Gastrocnemius medialis (tissue), 4 donors: ENCODE data around the gene ZNF592. TPM values are rescaled to one million over a fixed set of nuclear protein-coding genes. Genes with fewer than 3 reads are reported as not detected.

Experiments
- ATAC-seq, 2 donors: fragments of 150-250 bp; one replicate each; pipeline ENCODE4 v1.9.1; 2016
- DNase-seq, 2 donors: peaks; one replicate each; pipeline ENCODE4 v3.0.0-alpha.2; 2019
- H3K27ac ChIP-seq, 4 donors: fragments of 200-600 bp; sonication (generic); 1 replicate in 1 of 4; 2 replicates in 3 of 4; pipeline ENCODE4 v1.5.1; 2016 to 2018; ENCODE audit warnings: mild to moderate bottlenecking in 2 of 4, moderate library complexity in 1 of 4
- H3K27me3 ChIP-seq, 3 donors: fragments of 200-600 bp; sonication (generic) in 2 of 3; 1 replicate in 1 of 3; 2 replicates in 2 of 3; pipeline versions ENCODE4 v1.5.1 to v1.6.0; 2016 to 2019; ENCODE audit warnings: mild to moderate bottlenecking in 1 of 3, moderate library complexity in 1 of 3
- H3K36me3 ChIP-seq, 2 donors: fragments of 200-600 bp; sonication (generic) in 1 of 2; one replicate each; pipeline ENCODE4 v1.5.1; 2017 to 2018
- H3K4me1 ChIP-seq, 2 donors: fragments of 200-600 bp; sonication (generic) in 1 of 2; one replicate each; pipeline ENCODE4 v1.5.1; 2016 to 2017; ENCODE audit warnings: mild to moderate bottlenecking in 2 of 2
- H3K4me3 ChIP-seq, 4 donors: fragments of 200-600 bp; sonication (generic) in 3 of 4; 1 replicate in 1 of 4; 2 replicates in 3 of 4; pipeline ENCODE4 v1.5.1; 2016 to 2019; ENCODE audit warnings: mild to moderate bottlenecking in 2 of 4
- H3K9me3 ChIP-seq, 3 donors: fragments of 200-600 bp; sonication (generic) in 2 of 3; 1 replicate in 1 of 3; 2 replicates in 2 of 3; pipeline ENCODE4 v1.5.1; 2016 to 2019
- POLR2A ChIP-seq, 2 donors: fragments of 450-650 bp; IDR thresholded peaks; one replicate each; pipeline ENCODE4 v1.6.1; 2017; ENCODE audit warnings: antibody characterized with exemption in 2 of 2, mild to moderate bottlenecking in 2 of 2, moderate library complexity in 2 of 2
- in situ Hi-C, 4 donors: fragments of 200-750 bp; cut with MboI; loops; one replicate each; pipeline versions ENCODE4 v1.15.0 to v1.8.0; 2017; ENCODE audit warnings: low sequenced_read_pairs in 4 of 4
- intact Hi-C: fragments of 100-400 bp; cut with DNase I; formaldehyde crosslinking; loops from one replicate; pipeline ENCODE4 v1.15.1; 2023; ENCODE audit warnings: low total_unique reads
- total RNA-seq, 4 donors: library from RNA; depleted of rRNA; stranded (reverse); fragments of >200 nt; gene quantifications; one replicate each; pipeline versions ENCODE4 v1.1.0 to v1.2.3, GENCODE V29; 2016
- TF ChIP-seq, protein P1 (sequence below), 5 experiments: fragments of 450-650 bp in 3 of 5; fragments of 200-600 bp in 2 of 5; sonication (generic) in 2 of 5; IDR thresholded peaks in 4 of 5; conservative IDR thresholded peaks in 1 of 5; 1 replicate in 4 of 5; 2 replicates in 1 of 5; pipeline ENCODE4 v1.5.1; 2016 to 2019; ENCODE audit warnings: antibody characterized with exemption in 5 of 5, mild to moderate bottlenecking in 3 of 5, moderate library complexity in 3 of 5

ZNF592 gene
- total RNA-seq, 4 donors from 2014 or later, result 30.0 to 49.2 (median 33.8) TPM

DNA sequence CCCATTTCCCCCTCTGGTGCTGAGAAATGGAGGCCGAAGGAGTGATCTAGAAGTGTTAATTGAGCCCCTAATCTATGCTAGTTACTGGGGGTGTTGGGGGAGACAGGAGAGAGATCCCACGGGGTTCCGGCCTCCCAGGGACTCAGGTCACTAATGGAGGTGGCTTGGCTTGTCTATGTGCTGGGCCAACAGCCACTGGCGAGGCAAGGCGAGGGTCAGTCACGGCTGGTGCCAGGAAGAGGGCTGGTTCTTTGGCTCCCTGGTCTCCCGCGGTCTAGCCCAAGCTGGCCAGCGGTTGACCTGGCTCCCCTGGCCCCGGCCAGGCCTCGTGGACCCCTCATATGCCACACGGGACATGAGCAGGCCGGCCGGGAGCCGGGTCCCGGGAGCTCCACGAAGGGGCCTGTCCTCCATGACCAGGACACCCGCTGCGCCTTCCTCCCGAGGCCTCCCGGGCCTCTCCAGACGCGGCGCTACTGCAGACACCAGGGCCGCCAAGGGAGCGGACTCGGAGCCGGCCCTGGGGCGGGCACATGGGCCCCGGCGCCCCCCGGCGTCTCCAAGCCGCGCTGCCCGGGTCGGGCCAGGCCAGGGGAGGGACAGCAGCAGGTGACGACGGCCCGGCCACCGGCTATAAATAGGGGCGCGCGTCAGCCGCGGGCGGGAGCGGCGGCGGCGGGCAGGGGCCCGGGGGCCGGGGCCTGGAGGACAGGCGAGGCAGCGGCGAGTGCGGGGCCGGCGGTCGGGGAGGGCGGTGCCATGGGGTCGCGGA is 68.5 kb downstream of the ZNF592 start, which contains the start of gene ALPK3:
TSS of gene ALPK3 (plus strand) at position 663 of the 772 bp plus-strand sequence. CDS start at position 760, 97 bp downstream.
- peak; percentile 76 to 92 for DNase-seq
- in situ Hi-C loops, result loop anchor here in 1 of 4 donors (10.0 kb wide), 1 partner anchor 62 kb away; no protein-coding TSS in a partner anchor

DNA sequence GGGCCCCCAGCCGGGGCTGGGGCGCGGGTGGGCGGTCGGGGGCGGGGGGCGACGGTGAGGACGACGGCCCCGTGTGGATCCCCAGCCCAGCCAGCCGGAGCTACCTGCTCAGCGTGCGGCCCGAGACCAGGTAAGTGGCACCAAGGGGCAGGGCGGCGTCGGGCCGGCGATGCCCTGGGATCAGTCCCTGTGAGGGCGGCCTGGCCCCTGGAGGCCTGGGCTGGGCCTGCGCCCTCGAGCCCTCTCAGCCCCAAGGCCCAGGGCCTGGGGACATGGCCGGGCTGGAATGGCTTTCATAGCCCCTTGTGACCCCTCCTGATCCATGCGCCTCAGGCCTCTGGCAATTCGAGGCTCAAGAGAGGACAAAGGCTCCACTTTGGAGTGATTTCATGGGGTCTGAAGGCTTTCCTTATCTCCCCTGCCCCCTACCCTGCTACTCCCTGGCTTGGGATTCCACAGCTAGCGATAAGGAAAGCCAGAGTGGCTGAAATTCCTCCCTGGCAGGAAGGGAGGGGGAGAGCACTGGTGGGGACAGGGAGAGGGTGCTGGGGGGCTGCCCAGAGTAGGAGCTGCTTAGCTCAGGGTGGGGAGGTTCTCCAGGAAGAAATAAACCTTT is 69.2 kb downstream of the ZNF592 start:
- Histone ChIP-seq H3K36me3 (peaks cover 0 to 12% of the 10 kb centered on the region in 2 donors), H3K4me3 (peak overlapping the region; percentile 71 to 97 (median 82)), H3K27me3 (no peaks in the 10 kb centered on the region), H3K27ac (peak overlapping the region; percentile 94 to 99 (median 96)), H3K9me3 (no peaks in the 10 kb centered on the region), H3K4me1 (peaks cover 37 to 54% of the 10 kb centered on the region in 2 donors)
- peak; percentile 4 to 11 for ATAC-seq
- intact Hi-C loops, result loop anchor here (1.0 to 10.0 kb wide), 4 partner anchors 33 to 223 kb away; partner anchors contain the start of gene SEC11A
- in situ Hi-C loops, result loop anchor here in 1 of 4 donors (10.0 kb wide), 1 partner anchor 63 kb away; no protein-coding TSS in a partner anchor
- no peak for DNase-seq
- TF ChIP-seq, protein P1, sequence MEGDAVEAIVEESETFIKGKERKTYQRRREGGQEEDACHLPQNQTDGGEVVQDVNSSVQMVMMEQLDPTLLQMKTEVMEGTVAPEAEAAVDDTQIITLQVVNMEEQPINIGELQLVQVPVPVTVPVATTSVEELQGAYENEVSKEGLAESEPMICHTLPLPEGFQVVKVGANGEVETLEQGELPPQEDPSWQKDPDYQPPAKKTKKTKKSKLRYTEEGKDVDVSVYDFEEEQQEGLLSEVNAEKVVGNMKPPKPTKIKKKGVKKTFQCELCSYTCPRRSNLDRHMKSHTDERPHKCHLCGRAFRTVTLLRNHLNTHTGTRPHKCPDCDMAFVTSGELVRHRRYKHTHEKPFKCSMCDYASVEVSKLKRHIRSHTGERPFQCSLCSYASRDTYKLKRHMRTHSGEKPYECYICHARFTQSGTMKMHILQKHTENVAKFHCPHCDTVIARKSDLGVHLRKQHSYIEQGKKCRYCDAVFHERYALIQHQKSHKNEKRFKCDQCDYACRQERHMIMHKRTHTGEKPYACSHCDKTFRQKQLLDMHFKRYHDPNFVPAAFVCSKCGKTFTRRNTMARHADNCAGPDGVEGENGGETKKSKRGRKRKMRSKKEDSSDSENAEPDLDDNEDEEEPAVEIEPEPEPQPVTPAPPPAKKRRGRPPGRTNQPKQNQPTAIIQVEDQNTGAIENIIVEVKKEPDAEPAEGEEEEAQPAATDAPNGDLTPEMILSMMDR (IDR thresholded peaks at IDR 0.05 in 4 of 5, conservative IDR thresholded peaks at IDR 0.05 in 1 of 5), result no peak
- peak; percentile 82 to 95 for TF ChIP-seq POLR2A (IDR thresholded peaks at IDR 0.05)

More for the DNA sequence above, 68.5 kb downstream of the ZNF592 start, which contains the start of gene ALPK3:
- H3K4me1 ChIP-seq, result peaks cover 30 to 47% of the 10 kb centered on the region in 2 donors
- peak within 1 kb of the TSS; percentile 71 to 97 (median 82) for H3K4me3 ChIP-seq
- H3K9me3 ChIP-seq, result no peaks in the 10 kb centered on the region
- H3K27me3 ChIP-seq, result no peaks in the 10 kb centered on the region
- intact Hi-C loops, result loop anchor here (1.0 to 10.0 kb wide), 5 partner anchors 32 to 222 kb away; partner anchors contain the start of genes SEC11A and WDR73
- H3K36me3 ChIP-seq, result peaks cover 0 to 7% of the 10 kb centered on the region in 2 donors
- peak; percentile 96 to 98 for TF ChIP-seq POLR2A (IDR thresholded peaks at IDR 0.05)
- TF ChIP-seq, protein P1 (IDR thresholded peaks at IDR 0.05 in 4 of 5, conservative IDR thresholded peaks at IDR 0.05 in 1 of 5), result peak; percentile 27 to 44 (median 38)
- peak; percentile 49 to 57 for ATAC-seq
- peak within 1 kb of the TSS; percentile 94 to 99 (median 96) for H3K27ac ChIP-seq

DNA sequence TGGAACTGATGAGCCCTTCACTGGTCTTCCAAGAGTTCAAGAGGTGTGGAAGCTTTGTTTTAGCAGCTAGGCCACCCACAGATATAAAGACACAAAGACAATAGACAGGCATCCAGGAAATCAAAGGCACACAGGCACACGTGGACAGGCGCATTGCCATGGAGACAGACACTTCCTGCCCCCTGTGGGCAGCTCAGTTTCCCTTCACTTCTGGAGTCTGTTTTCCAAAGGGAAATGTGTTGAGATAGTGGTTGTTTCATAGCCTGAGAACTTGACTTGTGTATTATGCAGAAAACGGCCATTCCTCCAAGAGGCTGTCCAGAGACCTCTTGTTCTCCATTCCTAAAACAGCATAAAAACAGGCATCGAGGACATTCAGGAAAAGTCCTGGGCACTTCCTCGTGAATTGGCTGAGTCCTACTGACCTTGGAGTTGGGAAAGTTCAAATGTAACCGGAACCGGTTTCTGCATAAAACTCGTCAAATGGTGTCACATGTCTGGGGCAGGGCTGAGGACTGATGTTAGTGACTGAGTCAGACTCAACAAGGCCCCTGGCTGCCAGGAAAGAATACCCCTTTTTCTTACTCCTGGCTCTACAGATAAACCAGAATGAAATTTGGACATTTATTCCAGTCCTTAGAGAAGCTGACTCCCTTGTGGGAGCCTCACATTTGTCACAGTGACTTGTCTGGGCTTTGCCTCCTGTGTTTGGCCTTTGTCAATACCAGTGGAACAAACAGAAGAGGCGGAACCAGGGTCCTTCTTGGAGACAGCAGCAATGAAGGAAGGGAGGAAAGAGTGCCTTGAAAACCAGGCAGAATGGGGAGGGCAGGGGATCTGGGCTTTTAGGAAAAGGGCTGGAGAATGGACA is 70.1 kb downstream of the ZNF592 start:
- TF ChIP-seq POLR2A (IDR thresholded peaks at IDR 0.05), result peak; percentile 82 to 90
- TF ChIP-seq, protein P1 (IDR thresholded peaks at IDR 0.05 in 4 of 5, conservative IDR thresholded peaks at IDR 0.05 in 1 of 5), result peak in 2 of 5 experiments; percentile 19 to 20
- no peaks in the 10 kb centered on the region for H3K27me3 ChIP-seq
- DNase-seq (peak; percentile 88 to 89), ATAC-seq (peak; percentile 75 to 79)
- peaks cover 0 to 12% of the 10 kb centered on the region in 2 donors for H3K36me3 ChIP-seq
- no peaks in the 10 kb centered on the region for H3K9me3 ChIP-seq
- H3K27ac ChIP-seq, result peak overlapping the region; percentile 94 to 99 (median 96)
- peaks cover 46 to 64% of the 10 kb centered on the region in 2 donors for H3K4me1 ChIP-seq
- in situ Hi-C loops, result loop anchor here in 1 of 4 donors (10.0 kb wide), 1 partner anchor 64 kb away; no protein-coding TSS in a partner anchor
- H3K4me3 ChIP-seq, result peak overlapping the region; percentile 71 to 97 (median 82)
- intact Hi-C loops, result loop anchor here (10.0 kb wide), 1 partner anchor 224 kb away; no protein-coding TSS in a partner anchor
